Neural cell (in vitro differentiated cells): ENCODE data around the gene HOMER2. TPM values are rescaled to one million over a fixed set of nuclear protein-coding genes. Genes with fewer than 3 reads are reported as not detected.

Source experiments
- H2AFZ ChIP-seq: fragments of 200-600, 300-800 bp; sonication (generic), shearing (Covaris generic); 2 replicates; pipeline ENCODE4 v1.6.0; 2014; ENCODE audit warnings: low read depth, mild to moderate bottlenecking, antibody characterized with exemption, low read length, moderate library complexity
- H3F3A ChIP-seq: fragments of 200-600 bp; shearing (Covaris generic); 2 replicates; pipeline ENCODE4 v1.6.1; 2016; ENCODE audit warnings: mild to moderate bottlenecking, moderate library complexity, mixed read lengths, antibody characterized with exemption, low read length; ENCODE audit not compliant: insufficient read depth, poor library complexity, severe bottlenecking
- H3K27ac ChIP-seq: fragments of 200-600, 300-800 bp; sonication (generic), shearing (Covaris generic); 2 replicates; pipeline ENCODE4 v1.5.1; 2014; ENCODE audit warnings: mild to moderate bottlenecking, low read length, moderate library complexity
- H3K27me3 ChIP-seq: fragments of 300-800, 200-600 bp; sonication (generic), shearing (Covaris generic); 2 replicates; pipeline ENCODE4 v1.6.0; 2014; ENCODE audit warnings: mild to moderate bottlenecking, low read depth, low read length, moderate library complexity; ENCODE audit not compliant: insufficient read depth
- H3K36me3 ChIP-seq: fragments of 300-800, 200-600 bp; sonication (generic), shearing (Covaris generic); 2 replicates; pipeline ENCODE4 v1.5.1; 2014; ENCODE audit warnings: mild to moderate bottlenecking, antibody characterized with exemption, low read length, moderate library complexity; ENCODE audit not compliant: insufficient read depth
- H3K4me2 ChIP-seq: fragments of 300-800, 200-600 bp; sonication (generic), shearing (Covaris generic); 2 replicates; pipeline ENCODE4 v1.6.0; 2014; ENCODE audit warnings: mild to moderate bottlenecking, low read length
- H3K4me3 ChIP-seq: fragments of 300-800, 200-600 bp; sonication (generic), shearing (Covaris generic); 2 replicates; pipeline ENCODE4 v1.5.1; 2014; ENCODE audit warnings: mild to moderate bottlenecking, low read length, moderate library complexity
- H3K79me2 ChIP-seq: fragments of 200-600 bp; shearing (Covaris generic); replicated peaks from 2 replicates; pipeline ENCODE4 v1.6.0; 2014; ENCODE audit warnings: mild to moderate bottlenecking, low read length, moderate library complexity; ENCODE audit not compliant: insufficient read depth
- H3K9ac ChIP-seq: fragments of 300-800, 200-600 bp; sonication (generic), shearing (Covaris generic); 2 replicates; pipeline ENCODE4 v1.6.1; 2016; ENCODE audit warnings: mild to moderate bottlenecking, low read length, mixed read lengths
- H3K9me2 ChIP-seq: fragments of 200-600 bp; shearing (Covaris generic); 2 replicates; pipeline ENCODE4 v1.6.1; 2016; ENCODE audit warnings: mild to moderate bottlenecking, low read length, mixed read lengths; ENCODE audit not compliant: insufficient read depth
- H3K9me3 ChIP-seq: fragments of 200-600, 300-800 bp; sonication (generic), shearing (Covaris generic); 2 replicates; pipeline ENCODE4 v1.6.1; 2016; ENCODE audit warnings: mild to moderate bottlenecking, mixed run types, low read length, moderate library complexity, mixed read lengths
- H4K20me1 ChIP-seq: fragments of 200-600 bp; shearing (Covaris generic); 2 replicates; pipeline ENCODE4 v1.6.1; 2016; ENCODE audit warnings: mild to moderate bottlenecking, mixed run types; ENCODE audit not compliant: insufficient read depth
- CTCF ChIP-seq: fragments of 450-650 bp; IDR thresholded peaks from 2 replicates; pipeline ENCODE4 v1.5.1; 2014; ENCODE audit warnings: antibody characterized with exemption, mild to moderate bottlenecking, moderate library complexity; ENCODE audit not compliant: poor library complexity, severe bottlenecking
- EP300 ChIP-seq: fragments of 450-650 bp; conservative IDR thresholded peaks from 2 replicates; pipeline ENCODE4 v1.6.1; 2014; ENCODE audit warnings: antibody characterized with exemption, mild to moderate bottlenecking, moderate library complexity; ENCODE audit not compliant: poor library complexity, severe bottlenecking
- EZH2 ChIP-seq: fragments of 200-600, 300-800 bp; shearing (Covaris generic), sonication (generic); IDR thresholded peaks from 2 replicates; pipeline ENCODE4 v1.6.1; 2014; ENCODE audit warnings: antibody characterized with exemption, low read length, borderline replicate concordance, mild to moderate bottlenecking; ENCODE audit not compliant: insufficient read depth, poor library complexity, severe bottlenecking
- MXI1 ChIP-seq: fragments of 450-650 bp; conservative IDR thresholded peaks from 2 replicates; pipeline ENCODE4 v1.6.1; 2014; ENCODE audit warnings: antibody characterized with exemption, mild to moderate bottlenecking; ENCODE audit not compliant: poor library complexity, severe bottlenecking
- POLR2AphosphoS5 ChIP-seq: IDR thresholded peaks from 2 replicates; pipeline ENCODE4 v1.6.1; 2012
- RAD21 ChIP-seq: fragments of 450-650 bp; conservative IDR thresholded peaks from 2 replicates; pipeline ENCODE4 v1.6.1; 2014; ENCODE audit warnings: antibody characterized with exemption, mild to moderate bottlenecking, moderate library complexity
- REST ChIP-seq: IDR thresholded peaks from 2 replicates; pipeline ENCODE4 v1.6.1; 2012; ENCODE audit warnings: borderline replicate concordance
- SMC3 ChIP-seq: fragments of 450-650 bp; conservative IDR thresholded peaks from 2 replicates; pipeline ENCODE4 v1.6.1; 2014; ENCODE audit warnings: antibody characterized with exemption, mild to moderate bottlenecking, moderate library complexity; ENCODE audit not compliant: poor library complexity
- TAF1 ChIP-seq: IDR thresholded peaks from 2 replicates; pipeline ENCODE4 v1.6.1; 2012; ENCODE audit warnings: low read depth
- polyA plus RNA-seq: library from polyadenylated mRNA; depleted of rRNA; stranded (reverse); fragments of >200 nt; gene quantifications from 2 replicates; pipeline ENCODE4 v1.2.3, GENCODE V29; 2014

The HOMER2 gene
- polyA plus RNA-seq, 1 donor from 2014 or later, result 21.7 TPM

- Histone ChIP-seq H3K27me3 (no peaks in the 10 kb centered on the region), H3K9me2 (no peaks in the 10 kb centered on the region), H4K20me1 (no peaks in the 10 kb centered on the region), H3K27ac (no peak overlapping the region), H3K36me3 (no peaks in the 10 kb centered on the region), H2AFZ (no peak overlapping the region), H3K79me2 (no peaks in the 10 kb centered on the region), H3F3A (no peaks in the 10 kb centered on the region), H3K9me3 (no peaks in the 10 kb centered on the region), H3K4me2 (no peak overlapping the region), H3K4me3 (no peak overlapping the region), H3K9ac (no peak overlapping the region)
- no peak for TF ChIP-seq TAF1
- TF ChIP-seq EZH2, result no peak
- no peak for TF ChIP-seq CTCF
- no peak for TF ChIP-seq SMC3
- no peak for TF ChIP-seq EP300
- no peak for TF ChIP-seq REST
- TF ChIP-seq MXI1, result no peak
These were observed 150.0 kb downstream of the HOMER2 start for GRCh38 chr15:82802497-82802896.

GRCh38 chr15:82799183-82799841 is 153.2 kb downstream of the HOMER2 start:
- Histone ChIP-seq H3K4me2 (no peak overlapping the region), H3F3A (no peaks in the 10 kb centered on the region), H3K9ac (no peak overlapping the region), H3K4me3 (no peak overlapping the region), H3K79me2 (no peaks in the 10 kb centered on the region), H2AFZ (no peak overlapping the region), H3K9me2 (no peaks in the 10 kb centered on the region), H3K27me3 (no peaks in the 10 kb centered on the region), H3K27ac (no peak overlapping the region), H3K9me3 (no peaks in the 10 kb centered on the region), H3K36me3 (no peaks in the 10 kb centered on the region), H4K20me1 (no peaks in the 10 kb centered on the region)
- TF ChIP-seq MXI1 (no peak), POLR2AphosphoS5 (no peak), EZH2 (no peak), CTCF (no peak), REST (no peak), SMC3 (no peak), RAD21 (no peak), EP300 (no peak), TAF1 (no peak)
